AG09309 (cell line): ENCODE measurements around the gene CAPS2.

Experiments
- DNase-seq: peaks from one replicate; pipeline ENCODE4 v3.0.0-alpha.2; 2010; ENCODE audit warnings: low read depth
- H3K4me3 ChIP-seq: 2 replicates; pipeline ENCODE4 v1.5.1; 2011; ENCODE audit warnings: mild to moderate bottlenecking, low read depth, low read length, moderate library complexity; ENCODE audit not compliant: control insufficient read depth
- CTCF ChIP-seq: IDR thresholded peaks from 2 replicates; pipeline ENCODE4 v1.5.1; 2011; ENCODE audit warnings: mild to moderate bottlenecking, low read depth, low read length, inconsistent platforms; ENCODE audit not compliant: insufficient read depth, control insufficient read depth; ENCODE audit errors: missing control alignments

Gene CAPS2

GRCh38 chr12:75269209-75269608, 60.9 kb downstream of the CAPS2 start:
- DNase-seq: no peak
- H3K4me3 ChIP-seq: no peak overlapping the region
- TF ChIP-seq CTCF: no peak

GRCh38 chr12:75260316-75260715, 69.8 kb downstream of the CAPS2 start:
- TF ChIP-seq CTCF: no peak
- DNase-seq: no peak
- H3K4me3 ChIP-seq: no peak overlapping the region

GRCh38 chr12:75259143-75259542, 71.0 kb downstream of the CAPS2 start:
- H3K4me3 ChIP-seq: no peak overlapping the region
- no peak for TF ChIP-seq CTCF
- no peak for DNase-seq

GRCh38 chr12:75257510-75257909, 72.6 kb downstream of the CAPS2 start:
- DNase-seq: no peak
- H3K4me3 ChIP-seq: no peak overlapping the region
- no peak for TF ChIP-seq CTCF

GRCh38 chr12:75245108-75245507, 85.0 kb downstream of the CAPS2 start:
- no peak for DNase-seq
- TF ChIP-seq CTCF: no peak
- no peak overlapping the region for H3K4me3 ChIP-seq

GRCh38 chr12:75239987-75240386, 90.1 kb downstream of the CAPS2 start:
- no peak for DNase-seq
- no peak overlapping the region for H3K4me3 ChIP-seq
- no peak for TF ChIP-seq CTCF

GRCh38 chr12:75236206-75236605, 93.9 kb downstream of the CAPS2 start:
- DNase-seq: no peak
- no peak overlapping the region for H3K4me3 ChIP-seq
- TF ChIP-seq CTCF: no peak
